GM21447 (cell line): Measurements from ENCODE around the gene RALGAPA1.
"Not testable (repeated sequence)": the region's sequence is repeated elsewhere in the genome, so short reads cannot be mapped to it uniquely, and the experiment has no call there.

Source experiments
- ATAC-seq: cut with Tn5 transposase; IDR thresholded peaks from one replicate; pipeline ENCODE4 v1.9.1; 2021; ENCODE audit not compliant: unreplicated experiment

Gene RALGAPA1

GRCh38 chr14:35766700-35767082, 42.4 kb downstream of the RALGAPA1 start:
- ATAC-seq: no peak

GRCh38 chr14:35766036-35766699, 42.9 kb downstream of the RALGAPA1 start:
- no peak for ATAC-seq

GRCh38 chr14:35761922-35762321, 47.2 kb downstream of the RALGAPA1 start:
- no peak for ATAC-seq

DNA sequence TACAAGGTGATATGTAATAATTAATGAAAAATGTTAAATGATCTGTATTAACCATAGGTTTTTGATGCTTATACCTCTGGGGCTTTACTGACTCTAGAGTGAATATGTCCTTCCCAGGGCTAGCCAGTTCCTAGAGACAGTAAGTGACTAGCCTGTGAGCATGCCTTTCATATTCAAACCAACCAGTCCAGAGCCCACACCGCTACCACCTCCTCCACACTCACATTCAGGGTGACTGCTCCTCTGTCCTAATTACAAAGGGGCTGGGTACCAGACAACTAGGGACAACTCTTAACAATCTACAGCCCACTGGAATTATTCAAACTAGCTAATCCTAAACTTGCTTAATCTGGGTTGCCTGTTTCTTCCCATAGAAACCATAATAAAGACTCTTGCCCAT, 49.0 kb downstream of the RALGAPA1 start:
- ATAC-seq: no peak

DNA sequence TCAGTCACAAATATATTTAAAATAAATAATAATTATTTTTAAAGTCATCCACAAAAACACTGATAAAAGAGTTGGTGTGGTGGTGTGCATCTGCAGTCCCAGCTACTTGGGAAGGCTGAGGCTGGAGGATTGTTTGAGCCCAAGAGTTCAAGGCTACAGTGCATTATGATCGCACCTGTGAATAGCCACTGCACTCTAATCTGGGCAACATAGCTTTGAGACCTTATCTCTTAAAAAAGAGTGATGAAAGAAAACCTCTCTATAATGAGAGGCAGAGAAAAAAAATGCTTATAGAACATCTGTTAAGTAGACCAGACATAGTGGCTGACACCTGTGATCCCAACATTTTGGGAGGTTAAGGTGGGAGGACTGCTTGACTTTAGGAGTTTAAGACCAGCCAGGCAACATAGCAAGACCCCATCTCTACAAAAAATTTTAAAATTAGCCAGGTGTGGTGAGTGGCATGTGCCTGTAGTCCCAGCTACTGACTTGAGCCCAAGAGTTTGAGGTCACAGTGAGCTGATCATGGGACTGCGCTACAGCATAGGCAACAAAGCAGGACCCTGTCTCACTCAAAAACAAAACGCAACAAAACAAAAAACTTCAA, 50.5 kb downstream of the RALGAPA1 start:
- ATAC-seq: no peak

- no peak for ATAC-seq
Measured at GRCh38 chr14:35754671-35755070, 54.4 kb downstream of the RALGAPA1 start.

DNA sequence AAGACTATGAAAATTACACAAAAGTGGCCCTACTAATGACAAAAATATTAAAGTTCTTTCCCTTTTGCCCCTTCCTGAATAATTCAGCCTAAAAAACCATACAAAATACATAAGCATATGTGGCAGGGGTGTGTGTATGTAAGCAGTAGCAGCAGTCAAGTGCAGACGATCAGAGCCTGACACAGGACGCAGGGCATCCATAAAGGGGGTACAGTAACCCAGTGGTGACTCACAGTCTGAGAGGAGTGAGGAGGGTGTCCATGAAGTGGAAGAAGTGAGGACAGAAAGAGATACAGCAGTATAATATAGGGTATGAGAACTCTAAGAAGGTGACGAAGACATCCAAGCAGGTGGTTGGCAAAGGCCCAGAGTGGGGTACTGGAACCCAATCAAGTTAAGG, 56.7 kb downstream of the RALGAPA1 start:
- no peak for ATAC-seq

GRCh38 chr14:35750202-35750904, 58.7 kb downstream of the RALGAPA1 start:
- no peak for ATAC-seq

- no peak for ATAC-seq
Measured at GRCh38 chr14:35747379-35747778, 61.7 kb downstream of the RALGAPA1 start.

DNA sequence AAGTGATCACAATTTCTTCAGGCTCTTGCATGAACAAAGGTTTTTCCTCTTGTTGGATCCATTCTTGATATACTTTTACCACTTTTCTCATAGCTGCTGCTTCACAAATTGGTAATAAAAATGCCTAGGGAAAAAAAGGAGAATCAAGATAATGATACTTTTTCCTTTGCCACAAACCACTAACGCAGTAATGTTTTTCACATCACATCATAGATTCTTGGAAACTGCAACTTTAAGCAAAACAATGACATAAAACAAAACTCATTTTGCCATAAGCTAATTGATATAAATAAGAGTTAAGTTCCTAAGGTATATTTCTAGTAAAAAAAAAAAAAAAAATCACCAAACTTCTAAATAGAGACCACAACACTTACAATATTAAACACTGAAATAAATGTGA, 66.7 kb downstream of the RALGAPA1 start:
- ATAC-seq: no peak

DNA sequence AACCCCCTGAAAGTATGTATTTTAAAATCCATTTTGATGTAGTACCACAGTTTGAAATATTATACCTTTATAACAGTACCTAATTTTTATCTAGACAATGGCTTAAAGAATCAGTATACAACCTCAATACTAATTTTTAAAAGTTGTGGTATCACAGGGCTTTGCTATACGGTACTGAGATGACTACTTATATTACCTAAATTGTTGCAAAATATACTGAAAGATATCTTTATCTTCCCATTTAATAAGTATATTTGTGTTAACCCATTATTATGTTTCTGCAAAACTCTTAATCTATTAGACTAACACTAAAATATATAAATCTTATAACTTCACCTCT, 67.1 kb downstream of the RALGAPA1 start:
- ATAC-seq: no peak

DNA sequence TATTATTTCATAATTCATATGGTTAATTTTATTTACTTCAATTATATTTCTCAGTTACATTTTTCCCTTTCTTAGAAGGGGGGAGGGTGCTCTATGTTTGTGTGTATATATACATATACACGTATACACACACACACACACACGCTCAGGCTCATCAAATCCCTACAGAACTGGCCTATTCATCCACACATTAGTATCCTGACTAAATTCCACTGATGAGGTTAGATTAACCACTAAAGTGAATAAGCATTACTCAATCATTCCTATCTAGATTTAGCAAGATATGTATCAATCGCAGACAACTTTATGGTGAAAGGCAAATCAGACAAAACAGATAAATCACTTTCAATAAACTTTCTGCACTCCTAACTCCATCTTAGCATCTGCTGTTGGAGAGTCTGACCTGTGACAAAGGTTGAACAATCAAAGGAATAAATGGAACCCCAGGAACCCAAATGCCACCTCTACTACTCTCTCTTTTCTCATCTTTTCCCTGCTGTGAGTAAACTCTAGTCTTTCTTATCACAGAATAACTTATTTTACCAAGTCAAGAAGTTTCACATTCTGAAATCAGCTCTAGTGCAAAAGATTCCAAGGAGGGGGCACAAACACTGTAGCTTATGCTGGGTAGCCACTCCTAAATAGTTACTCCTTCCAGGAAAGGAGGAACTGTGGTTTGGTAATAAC, 67.6 kb downstream of the RALGAPA1 start:
- no peak for ATAC-seq

GRCh38 chr14:35740215-35740614, 68.9 kb downstream of the RALGAPA1 start:
- ATAC-seq: no peak

DNA sequence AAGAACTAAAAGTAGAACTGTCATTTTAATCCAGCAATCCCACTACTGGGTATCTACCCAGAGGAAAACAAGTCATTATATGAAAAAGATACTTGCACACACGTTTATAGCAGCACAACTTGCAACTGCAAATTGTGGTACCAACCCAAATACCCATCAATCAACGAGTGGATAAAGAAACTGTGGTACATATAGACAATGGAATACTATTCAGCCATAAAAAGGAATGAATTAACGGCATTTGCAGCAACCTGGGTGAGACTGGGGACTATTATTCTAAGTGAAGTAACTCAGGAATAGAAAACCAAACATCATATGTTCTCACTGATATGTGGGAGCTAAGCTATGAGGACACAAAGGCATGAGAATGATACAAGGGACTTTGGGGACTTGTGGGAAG, 73.9 kb downstream of the RALGAPA1 start:
- ATAC-seq: not testable (repeated sequence)

GRCh38 chr14:35733510-35733909, 75.6 kb downstream of the RALGAPA1 start:
- ATAC-seq: not testable (repeated sequence)

DNA sequence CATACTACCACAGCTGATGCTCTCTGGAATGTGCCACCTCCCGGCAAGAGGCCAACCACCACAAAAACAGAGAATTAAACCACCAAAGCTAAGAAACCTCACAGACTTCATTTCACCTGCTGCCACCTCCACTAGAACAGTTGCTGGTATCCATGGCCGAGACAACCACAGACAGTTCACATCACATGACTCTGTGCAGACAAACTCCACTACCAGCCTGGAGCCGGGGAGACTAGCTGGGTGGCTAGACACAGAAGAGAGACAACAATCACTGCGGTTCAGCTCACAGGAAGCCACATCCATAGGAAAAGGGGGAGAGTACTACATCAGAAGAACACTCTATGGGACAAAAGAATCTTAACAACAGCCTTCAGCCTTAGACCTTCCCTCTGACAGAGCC, 78.2 kb downstream of the RALGAPA1 start:
- ATAC-seq: no peak

DNA sequence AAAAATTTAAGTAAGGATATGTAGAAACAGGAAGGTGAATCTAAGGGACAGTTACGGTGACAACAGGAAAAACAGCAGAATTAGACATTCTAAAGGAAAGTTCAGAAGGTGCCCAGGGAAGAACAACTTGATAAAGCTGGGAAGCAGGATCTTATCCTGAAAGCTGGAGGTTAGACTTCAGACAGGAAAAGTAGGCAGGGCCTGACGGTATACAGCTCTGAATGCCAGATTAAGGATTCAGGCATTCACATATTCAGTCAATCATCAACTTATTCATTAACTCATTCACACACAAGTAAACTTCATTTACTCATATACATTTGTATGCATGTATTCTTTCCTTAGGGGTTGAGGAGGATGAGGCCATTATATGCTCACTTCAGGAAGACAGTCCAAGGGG, 81.3 kb downstream of the RALGAPA1 start:
- ATAC-seq: no peak

DNA sequence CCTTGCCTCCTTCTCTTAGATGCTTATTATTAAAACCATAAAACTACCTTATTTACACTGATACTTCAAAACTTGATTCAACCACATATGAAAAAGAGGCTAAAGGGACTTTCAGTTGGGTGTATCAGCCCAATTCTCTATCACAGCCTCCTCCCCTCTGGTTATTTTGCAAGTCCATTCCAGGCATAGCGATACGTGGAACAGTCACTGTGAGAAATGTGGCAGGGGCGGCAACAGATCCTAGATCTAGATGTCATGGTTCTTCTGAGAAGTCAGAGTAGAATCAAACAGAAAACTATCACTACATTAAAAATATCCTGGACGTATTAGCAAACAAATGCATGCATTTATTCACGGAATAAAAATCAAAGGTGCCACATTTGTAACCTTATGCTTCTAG, 83.2 kb downstream of the RALGAPA1 start:
- ATAC-seq: no peak

DNA sequence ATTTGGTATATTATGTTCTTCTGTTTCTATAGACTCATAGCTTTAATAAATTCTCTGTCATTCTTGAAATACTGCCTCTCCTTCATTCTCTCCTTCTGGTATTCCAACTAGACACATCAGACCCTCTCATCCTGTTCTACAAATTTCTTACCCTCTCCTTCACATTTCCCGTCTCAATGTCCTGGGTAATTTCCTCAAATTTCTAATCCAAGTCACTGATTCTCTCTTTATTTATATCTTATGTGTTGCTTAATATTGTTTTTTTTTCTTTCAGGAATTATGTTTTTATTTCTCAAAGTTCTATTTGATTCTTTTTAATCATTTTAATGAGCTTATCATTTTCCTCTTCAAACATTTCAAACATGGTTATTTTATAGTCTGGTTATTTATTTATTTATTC, 94.0 kb downstream of the RALGAPA1 start:
- no peak for ATAC-seq

DNA sequence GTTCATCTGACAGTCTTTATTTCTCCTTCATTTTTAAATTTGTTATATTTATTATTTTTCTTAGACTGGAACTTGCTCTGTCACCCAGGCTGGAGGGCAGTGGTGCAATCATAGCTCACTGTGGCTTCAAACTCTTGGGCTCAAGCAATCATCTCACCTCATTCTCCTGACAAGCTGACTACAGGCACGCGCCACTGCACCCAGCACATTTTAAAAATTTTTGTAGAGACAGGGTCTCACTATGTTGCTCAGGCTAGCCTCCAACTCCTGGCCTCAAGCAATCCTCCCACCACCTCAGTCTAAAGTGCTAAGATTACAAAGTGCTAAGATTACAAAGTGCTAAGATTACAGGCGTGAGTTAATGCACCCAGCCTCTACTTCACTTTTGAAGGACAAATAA, 96.6 kb downstream of the RALGAPA1 start:
- ATAC-seq: no peak

- no peak for ATAC-seq
Measured at GRCh38 chr14:35708062-35708461, 101.0 kb downstream of the RALGAPA1 start.

- no peak for ATAC-seq
Measured at GRCh38 chr14:35705636-35706035, 103.5 kb downstream of the RALGAPA1 start.
